DOHH2 (cell line): ENCODE data around the gene MED25.

Experiments used
- H3F3A ChIP-seq: fragments of 200-600 bp; sonication (generic), shearing (Covaris generic); 2 replicates; pipeline ENCODE4 v1.6.0; 2016; ENCODE audit warnings: antibody characterized with exemption, mild to moderate bottlenecking; ENCODE audit not compliant: control insufficient read depth, insufficient read depth
- H3K27ac ChIP-seq: fragments of 200-600 bp; sonication (generic); 2 replicates; pipeline ENCODE4 v1.5.1; 2014; ENCODE audit warnings: low read depth, mild to moderate bottlenecking, low read length, moderate library complexity
- H3K27me3 ChIP-seq: fragments of 200-600 bp; sonication (generic); 2 replicates; pipeline ENCODE4 v1.6.1; 2014; ENCODE audit warnings: mild to moderate bottlenecking, low read length, mixed read lengths; ENCODE audit not compliant: control insufficient read depth
- H3K36me3 ChIP-seq: fragments of 200-600 bp; sonication (generic); 2 replicates; pipeline ENCODE4 v1.6.1; 2014; ENCODE audit warnings: mild to moderate bottlenecking, low read length, moderate library complexity, mixed read lengths; ENCODE audit not compliant: control insufficient read depth
- H3K4me1 ChIP-seq: fragments of 200-600 bp; sonication (generic); 2 replicates; pipeline ENCODE4 v1.6.1; 2014; ENCODE audit warnings: mild to moderate bottlenecking, low read length, mixed read lengths; ENCODE audit not compliant: control insufficient read depth
- H3K4me2 ChIP-seq: fragments of 200-600 bp; sonication (generic); 2 replicates; pipeline ENCODE4 v1.6.0; 2014; ENCODE audit warnings: mild to moderate bottlenecking, low read length, moderate library complexity
- H3K4me3 ChIP-seq: fragments of 200-600 bp; sonication (generic); 2 replicates; pipeline ENCODE4 v1.5.1; 2014; ENCODE audit warnings: mild to moderate bottlenecking, low read length, mixed read lengths
- H3K79me2 ChIP-seq: fragments of 200-600 bp; sonication (generic); 2 replicates; pipeline ENCODE4 v1.6.1; 2014; ENCODE audit warnings: mild to moderate bottlenecking, low read length, mixed read lengths; ENCODE audit not compliant: control insufficient read depth
- H3K9me2 ChIP-seq: fragments of 200-600 bp; sonication (generic); replicated peaks from 2 replicates; pipeline ENCODE4 v1.6.1; 2014; ENCODE audit warnings: mild to moderate bottlenecking, low read length, mixed read lengths; ENCODE audit not compliant: control insufficient read depth
- H3K9me3 ChIP-seq: fragments of 200-600 bp; sonication (generic); 2 replicates; pipeline ENCODE4 v1.6.1; 2014; ENCODE audit warnings: antibody characterized with exemption, low read length, mixed read lengths; ENCODE audit not compliant: control insufficient read depth, insufficient read depth
- H4K20me1 ChIP-seq: fragments of 200-600 bp; sonication (generic); 2 replicates; pipeline ENCODE4 v1.6.0; 2014; ENCODE audit warnings: low read depth, mild to moderate bottlenecking, antibody characterized with exemption, low read length, moderate library complexity; ENCODE audit not compliant: control insufficient read depth, insufficient read depth
- CTCF ChIP-seq: fragments of 200-600 bp; sonication (generic); IDR thresholded peaks from one replicate; pipeline ENCODE4 v1.5.1; 2014; ENCODE audit warnings: antibody characterized with exemption, mild to moderate bottlenecking, low read depth, low read length; ENCODE audit not compliant: poor library complexity, severe bottlenecking
- EZH2phosphoT487 ChIP-seq: fragments of 200-600 bp; sonication (generic); IDR thresholded peaks from 2 replicates; pipeline ENCODE4 v1.6.1; 2017; ENCODE audit warnings: borderline replicate concordance, mild to moderate bottlenecking, antibody characterized with exemption, low read length, moderate library complexity, mixed read lengths

MED25 gene

GRCh38 chr19:49860336-49861102 lies 42.4 kb downstream of the MED25 start:
- peaks cover 29% of the 10 kb centered on the region for H3K79me2 ChIP-seq
- H3K27me3 ChIP-seq = no peaks in the 10 kb centered on the region
- H3K4me1 ChIP-seq = peaks cover 8% of the 10 kb centered on the region
- H3K4me2 ChIP-seq = no peak overlapping the region
- no peak overlapping the region for H3K27ac ChIP-seq
- no peak overlapping the region for H3K4me3 ChIP-seq
- no peaks in the 10 kb centered on the region for H3K9me2 ChIP-seq
- H3F3A ChIP-seq = no peaks in the 10 kb centered on the region
- 0 out of 2 replicates have a peak, but pooled peaks cover 5% of the 10 kb centered on the region for H4K20me1 ChIP-seq
- TF ChIP-seq CTCF (no peak), EZH2phosphoT487 (no peak)
- peaks cover 88% of the 10 kb centered on the region for H3K36me3 ChIP-seq
- no peaks in the 10 kb centered on the region for H3K9me3 ChIP-seq

GRCh38 chr19:49861107-49861506 lies 43.0 kb downstream of the MED25 start:
- TF ChIP-seq EZH2phosphoT487 (no peak), CTCF (no peak)
- Histone ChIP-seq H3K4me2 (no peak overlapping the region), H3K9me3 (no peaks in the 10 kb centered on the region), H3K4me1 (peaks cover 14% of the 10 kb centered on the region), H3K9me2 (no peaks in the 10 kb centered on the region), H3K27ac (no peak overlapping the region), H3K79me2 (peaks cover 35% of the 10 kb centered on the region), H3F3A (no peaks in the 10 kb centered on the region), H3K36me3 (peaks cover 83% of the 10 kb centered on the region), H3K27me3 (no peaks in the 10 kb centered on the region), H4K20me1 (0 out of 2 replicates have a peak, but pooled peaks cover 6% of the 10 kb centered on the region), H3K4me3 (no peak overlapping the region)

- H3K27me3 ChIP-seq = no peaks in the 10 kb centered on the region
- no peak overlapping the region for H3K27ac ChIP-seq
Measured at GRCh38 chr19:49861541-49862378, 43.7 kb downstream of the MED25 start.

More at GRCh38 chr19:49861541-49862378, 43.7 kb downstream of the MED25 start:
- Histone ChIP-seq H3K36me3 (peaks cover 82% of the 10 kb centered on the region), H3K4me1 (peaks cover 19% of the 10 kb centered on the region), H3F3A (no peaks in the 10 kb centered on the region), H3K9me2 (no peaks in the 10 kb centered on the region), H3K4me2 (no peak overlapping the region), H3K79me2 (peaks cover 41% of the 10 kb centered on the region), H3K4me3 (no peak overlapping the region), H3K9me3 (no peaks in the 10 kb centered on the region), H4K20me1 (0 out of 2 replicates have a peak, but pooled peaks cover 10% of the 10 kb centered on the region)
- no peak for TF ChIP-seq EZH2phosphoT487
- TF ChIP-seq CTCF = no peak
